H1 (cell line): ENCODE results near the gene TSPOAP1. TPM values are rescaled to one million over a fixed set of nuclear protein-coding genes. Genes with fewer than 3 reads are reported as not detected.

Experiments
- CTCF ChIA-PET: fragments of 300-600 bp; sonication (Branson Sonifier 250); formaldehyde crosslinking; loops from one replicate; lab custom pipeline; 2021; ENCODE audit not compliant: partially characterized antibody; lab: Charles Lee
- POLR2A ChIA-PET: fragments of 300-600 bp; sonication (Branson Sonifier 250); formaldehyde crosslinking; loops from one replicate; lab custom pipeline; 2021; ENCODE audit warnings: inconsistent platforms; ENCODE audit not compliant: partially characterized antibody; lab: Charles Lee
- DNase-seq, 2 experiments: peaks; one replicate each; pipeline versions ENCODE4 v3.0.0 to v3.0.0-alpha.2; 2010 to 2022; ENCODE audit warnings: low spot score in 2 of 2, low read depth in 1 of 2, mixed read lengths in 1 of 2
- FAIRE-seq: peaks from 2 replicates; lab custom pipeline; 2011; peaks lifted over from hg19 to GRCh38; lab: Jason Lieb, UNC
- H2AFZ ChIP-seq: 2 replicates; pipeline ENCODE4 v1.8.1; 2012; ENCODE audit warnings: low read length, inconsistent platforms
- H2AK5ac ChIP-seq: 2 replicates; pipeline ENCODE4 v1.6.1; 2013; ENCODE audit warnings: low read depth, low read length
- H2BK120ac ChIP-seq: replicated peaks from 2 replicates; pipeline ENCODE3; 2013; ENCODE audit warnings: low read depth, low read length, inconsistent platforms
- H2BK12ac ChIP-seq: 2 replicates; pipeline ENCODE4 v1.6.1; 2013; ENCODE audit warnings: low read depth, low read length
- H2BK15ac ChIP-seq: 2 replicates; pipeline ENCODE4 v1.6.1; 2013; ENCODE audit warnings: low read length
- H2BK20ac ChIP-seq: 2 replicates; pipeline ENCODE4 v1.6.1; 2013; ENCODE audit warnings: low read length
- H2BK5ac ChIP-seq: 2 replicates; pipeline ENCODE4 v1.6.1; 2013; ENCODE audit warnings: low read depth, low read length
- H3K14ac ChIP-seq: 2 replicates; pipeline ENCODE4 v1.6.1; 2013; ENCODE audit warnings: inconsistent platforms; ENCODE audit not compliant: insufficient read length
- H3K18ac ChIP-seq: 2 replicates; pipeline ENCODE4 v1.6.1; 2013; ENCODE audit warnings: low read length; ENCODE audit errors: extremely low read depth
- H3K23ac ChIP-seq: 2 replicates; pipeline ENCODE4 v1.6.1; 2013; ENCODE audit warnings: inconsistent platforms; ENCODE audit not compliant: insufficient read length
- H3K23me2 ChIP-seq: 2 replicates; pipeline ENCODE4 v1.6.1; 2013; ENCODE audit warnings: low read depth, low read length
- H3K27ac ChIP-seq: 2 replicates; pipeline ENCODE4 v1.6.1; 2011; ENCODE audit warnings: low read depth, low read length, inconsistent platforms
- H3K27me3 ChIP-seq, 4 experiments: replicated peaks in 1 of 4; 1 replicate in 1 of 4; 2 replicates in 3 of 4; pipeline versions ENCODE4 v1.6.1 to v1.8.1; 2011 to 2013; ENCODE audit warnings: low read length in 3 of 4, mild to moderate bottlenecking in 3 of 4, inconsistent platforms in 2 of 4, mixed read lengths in 2 of 4, moderate library complexity in 1 of 4; ENCODE audit not compliant: control insufficient read depth in 3 of 4, insufficient read depth in 3 of 4; ENCODE audit errors: extremely low read depth in 1 of 4
- H3K36me3 ChIP-seq, 4 experiments: 2 replicates each; pipeline versions ENCODE4 v1.6.1 to v1.8.1; 2011 to 2013; ENCODE audit warnings: mild to moderate bottlenecking in 4 of 4, low read length in 3 of 4, moderate library complexity in 2 of 4, control low read depth in 1 of 4, inconsistent platforms in 1 of 4; ENCODE audit not compliant: insufficient read depth in 4 of 4, control insufficient read depth in 2 of 4
- H3K4ac ChIP-seq: replicated peaks from 2 replicates; pipeline ENCODE3; 2013; ENCODE audit warnings: low read length, low read depth, mixed read lengths, inconsistent platforms; ENCODE audit not compliant: insufficient read length
- H3K4me1 ChIP-seq, 4 experiments: replicated peaks in 1 of 4; 1 replicate in 1 of 4; 2 replicates in 3 of 4; pipeline versions ENCODE4 v1.6.1 to v1.8.1; 2011 to 2013; ENCODE audit warnings: low read length in 3 of 4, inconsistent platforms in 2 of 4, mixed read lengths in 1 of 4; ENCODE audit not compliant: insufficient read depth in 4 of 4, control insufficient read depth in 3 of 4
- H3K4me2 ChIP-seq, 2 experiments: 2 replicates each; pipeline versions ENCODE4 v1.6.1 to v1.8.1; 2011 to 2013; ENCODE audit warnings: low read depth in 2 of 2, low read length in 2 of 2, control low read depth in 1 of 2, inconsistent platforms in 1 of 2, mild to moderate bottlenecking in 1 of 2; ENCODE audit not compliant: insufficient read depth in 1 of 2
- H3K4me3 ChIP-seq, 4 experiments: fragments of 200-600, 300-600 bp in 1 of 4; sonication (generic), shearing (Covaris generic), sonication (Bioruptor Twin) in 1 of 4; 2 replicates each; pipeline versions ENCODE4 v1.5.1 to v1.8.1; 2011 to 2016; ENCODE audit warnings: low read length in 4 of 4, low read depth in 3 of 4, control low read depth in 2 of 4, inconsistent platforms in 2 of 4, mild to moderate bottlenecking in 2 of 4, mixed read lengths in 1 of 4, moderate library complexity in 1 of 4; ENCODE audit not compliant: insufficient read depth in 2 of 4; ENCODE audit errors: extremely low read depth in 1 of 4
- H3K56ac ChIP-seq: replicated peaks from 2 replicates; pipeline ENCODE3; 2013; ENCODE audit warnings: low read depth, mild to moderate bottlenecking, mixed read lengths, low read length, inconsistent platforms; ENCODE audit not compliant: insufficient read length
- H3K79me1 ChIP-seq: 2 replicates; pipeline ENCODE4 v1.6.1; 2013; ENCODE audit warnings: low read depth, low read length, control low read depth
- H3K79me2 ChIP-seq, 2 experiments: 2 replicates each; pipeline versions ENCODE4 v1.6.1 to v1.8.1; 2012 to 2013; ENCODE audit warnings: low read length in 2 of 2, mild to moderate bottlenecking in 2 of 2, inconsistent platforms in 1 of 2; ENCODE audit not compliant: insufficient read depth in 2 of 2, control insufficient read depth in 1 of 2
- H3K9ac ChIP-seq, 4 experiments: replicated peaks in 1 of 4; 1 replicate in 1 of 4; 2 replicates in 3 of 4; pipeline versions ENCODE4 v1.6.1 to v1.8.1; 2011 to 2013; ENCODE audit warnings: low read depth in 3 of 4, low read length in 3 of 4, control low read depth in 2 of 4, mild to moderate bottlenecking in 2 of 4, moderate library complexity in 2 of 4, inconsistent platforms in 1 of 4; ENCODE audit errors: extremely low read depth in 1 of 4
- H3K9me3 ChIP-seq, 2 experiments: 2 replicates each; pipeline versions ENCODE4 v1.6.1 to v1.8.1; 2012 to 2013; ENCODE audit warnings: mild to moderate bottlenecking in 2 of 2, moderate library complexity in 2 of 2, control low read depth in 1 of 2, inconsistent platforms in 1 of 2, low read depth in 1 of 2, low read length in 1 of 2, mixed read lengths in 1 of 2; ENCODE audit not compliant: insufficient read depth in 2 of 2
- H4K20me1 ChIP-seq, 2 experiments: replicated peaks in 1 of 2; 2 replicates each; pipeline versions ENCODE3 to v1.8.1; 2011 to 2013; ENCODE audit warnings: inconsistent platforms in 2 of 2, low read length in 2 of 2, mild to moderate bottlenecking in 1 of 2; ENCODE audit not compliant: insufficient read depth in 2 of 2, control insufficient read depth in 1 of 2
- H4K5ac ChIP-seq: 2 replicates; pipeline ENCODE4 v1.6.1; 2013; ENCODE audit warnings: low read length, low read depth, mixed read lengths, inconsistent platforms; ENCODE audit not compliant: insufficient read length
- H4K8ac ChIP-seq: 2 replicates; pipeline ENCODE4 v1.8.0; 2013; ENCODE audit warnings: mild to moderate bottlenecking, moderate library complexity, low read length, inconsistent platforms; ENCODE audit not compliant: insufficient read depth; ENCODE audit errors: extremely low read depth
- H4K91ac ChIP-seq: replicated peaks from 2 replicates; pipeline ENCODE3; 2013; ENCODE audit warnings: low read length, mixed read lengths, inconsistent platforms; ENCODE audit not compliant: insufficient read length
- ASH2L ChIP-seq: fragments of 200-600, 300-600 bp; sonication (generic); IDR thresholded peaks from one replicate; pipeline ENCODE4 v1.7.1; 2017; ENCODE audit warnings: low read length
- ATF3 ChIP-seq: IDR thresholded peaks from 2 replicates; pipeline ENCODE4 v1.6.1; 2011; ENCODE audit warnings: low read depth, mild to moderate bottlenecking, low read length; ENCODE audit not compliant: insufficient read depth
- CBX8 ChIP-seq: fragments of 300-800, 300-1000 bp; sonication (generic); IDR thresholded peaks from 2 replicates; pipeline ENCODE4 v1.7.1; 2016; ENCODE audit warnings: low read depth, low read length, borderline replicate concordance
- JUN ChIP-seq: IDR thresholded peaks from 2 replicates; pipeline ENCODE4 v1.6.1; 2011; ENCODE audit warnings: low read depth, mild to moderate bottlenecking, improper control_type of control experiment, low read length
- KDM1A ChIP-seq: fragments of 200-600, 300-600 bp; sonication (generic); IDR thresholded peaks from 2 replicates; pipeline ENCODE4 v1.7.1; 2016; ENCODE audit warnings: mild to moderate bottlenecking, low read length, borderline replicate concordance
- KDM5A ChIP-seq: fragments of 200-600 bp; IDR thresholded peaks from 2 replicates; pipeline ENCODE4 v1.7.1; 2012; ENCODE audit warnings: mild to moderate bottlenecking, low read length, inconsistent platforms, mixed read lengths
- NANOG ChIP-seq: IDR thresholded peaks from 2 replicates; pipeline ENCODE4 v1.6.1; 2011; ENCODE audit warnings: low read length, low read depth, mild to moderate bottlenecking, inconsistent platforms; ENCODE audit not compliant: insufficient read depth, poor library complexity, severe bottlenecking
- RFX5 ChIP-seq: IDR thresholded peaks from 2 replicates; pipeline ENCODE4 v1.6.1; 2011; ENCODE audit warnings: low read depth, low read length, improper control_type of control experiment, borderline replicate concordance
- RXRA ChIP-seq: IDR thresholded peaks from 2 replicates; pipeline ENCODE4 v1.6.1; 2011; ENCODE audit warnings: low read depth, mild to moderate bottlenecking, low read length, moderate library complexity; ENCODE audit not compliant: insufficient read depth
- WGBS, 2 experiments: shearing (Covaris generic) in 1 of 2; methylation state at CpG; one replicate each; pipeline versions ENCODE4 v1.1.6 to v1.1.7; 2013 to 2015; ENCODE audit warnings: low lambda C conversion rate in 2 of 2, mixed read lengths in 2 of 2, inconsistent platforms in 1 of 2, low coverage in 1 of 2, missing lambda C conversion rate in 1 of 2; ENCODE audit not compliant: insufficient replicate concordance in 2 of 2, insufficient coverage in 1 of 2, insufficient read length in 1 of 2; ENCODE audit errors: extremely low coverage in 1 of 2, missing lambda C conversion rate in 1 of 2; 5-methylcytosine and 5-hydroxymethylcytosine counted together
- polyA plus RNA-seq, 7 experiments: library from polyadenylated mRNA; depleted of rRNA in 3 of 7; stranded (reverse) in 5 of 7; unstranded in 2 of 7; fragments of >200 nt in 5 of 7; fragments of 200-250 nt in 2 of 7; gene quantifications; 1 replicate in 5 of 7; 2 replicates in 1 of 7; 4 replicates in 1 of 7; pipeline versions ENCODE4 v1.2.1 to v1.2.3, GENCODE V29; 2011 to 2013; ENCODE audit warnings: missing spikeins in 2 of 7, mixed read lengths in 2 of 7
- total RNA-seq: library from RNA; stranded (reverse); fragmentation: NEBNext Ultra II Directional; extraction: Animal tissue kit (Norgen Biotek cat#: 25700); gene quantifications from 2 replicates; pipeline ENCODE4 v1.2.1, GENCODE V29; 2021

The TSPOAP1 gene
- total and polyA plus RNA-seq, 2 of the 8 experiments (the other 6 are each of a cell fraction or from before 2014, with no cell fraction given) = 7.6 to 9.2 TPM

- ChIA-PET CTCF (interaction anchor here (1.2 to 7.9 kb wide), 5 partner anchors 24 to 169 kb away, joined by 3 to 75 read pairs (median 7); partner anchors contain the start of gene RNF43), POLR2A (no interaction called here)
- peaks cover 0 to 8% (median 0%) of the 10 kb centered on the region in 4 experiments; a peak in 3 of 7 replicates for H3K27me3 ChIP-seq
- H3K4me1 ChIP-seq = peaks cover 0 to 3% (median 0%) of the 10 kb centered on the region in 4 experiments; a peak in 1 of 7 replicates
- H2BK5ac ChIP-seq = 0 out of 2 replicates have a peak overlapping the region, but pooled peaks have one; percentile 21
- H2AK5ac ChIP-seq = no peak overlapping the region
- no peak overlapping the region for H3K14ac ChIP-seq
- no peak overlapping the region for H3K4me2 ChIP-seq
- no peaks in the 10 kb centered on the region for H3K79me1 ChIP-seq
- H4K20me1 ChIP-seq = no peaks in the 10 kb centered on the region
- no peak overlapping the region for H3K56ac ChIP-seq
- no peak overlapping the region for H3K4me3 ChIP-seq
- H4K91ac ChIP-seq = peak overlapping the region; percentile 61
- no peak overlapping the region for H3K9ac ChIP-seq
- DNase-seq (no peak), FAIRE-seq (no peak)
- H2BK15ac ChIP-seq = peak overlapping the region; percentile 95; the same call in 1 of the 2 replicates
- H3K79me2 ChIP-seq = no peaks in the 10 kb centered on the region
- H3K4ac ChIP-seq = no peak overlapping the region
- H2BK20ac ChIP-seq = no peak overlapping the region
- no peak overlapping the region for H3K27ac ChIP-seq
- H2AFZ ChIP-seq = 0 out of 2 replicates have a peak overlapping the region, but pooled peaks have one; percentile 7
- H3K9me3 ChIP-seq = no peaks in the 10 kb centered on the region
- H4K5ac ChIP-seq = no peak overlapping the region
- no peak overlapping the region for H2BK120ac ChIP-seq
- H3K23me2 ChIP-seq = no peaks in the 10 kb centered on the region
- H3K23ac ChIP-seq = no peak overlapping the region
- TF ChIP-seq RFX5 = no peak
- TF ChIP-seq ATF3 = no peak
- no peak for TF ChIP-seq KDM1A
- TF ChIP-seq CBX8 = no peak
- no peak for TF ChIP-seq NANOG
- no peak for TF ChIP-seq RXRA
- no peak for TF ChIP-seq JUN
- TF ChIP-seq ASH2L = no peak
- no peak for TF ChIP-seq KDM5A
- WGBS, 2 experiments = 76% methylated on average over 4 of the region's 5 CpGs; no CpG with 5 or more reads in 1 of the 2 experiments
- no peaks in the 10 kb centered on the region for H3K36me3 ChIP-seq
- no peak overlapping the region for H3K18ac ChIP-seq
- H2BK12ac ChIP-seq = no peak overlapping the region
- H4K8ac ChIP-seq = no peak overlapping the region
These were observed 50.0 kb downstream of the TSPOAP1 start for GRCh38 chr17:58278661-58279015.
